GM21381 (cell line): Measurements from ENCODE around the gene HYCC1.
"Not testable (repeated sequence)": the region's sequence is repeated elsewhere in the genome, so short reads cannot be mapped to it uniquely, and the experiment has no call there.

Experiments used
- ATAC-seq: cut with Tn5 transposase; IDR thresholded peaks from one replicate; pipeline ENCODE4 v1.9.1; 2021; ENCODE audit warnings: mild to moderate bottlenecking, moderate library complexity; ENCODE audit not compliant: unreplicated experiment

Gene HYCC1

DNA sequence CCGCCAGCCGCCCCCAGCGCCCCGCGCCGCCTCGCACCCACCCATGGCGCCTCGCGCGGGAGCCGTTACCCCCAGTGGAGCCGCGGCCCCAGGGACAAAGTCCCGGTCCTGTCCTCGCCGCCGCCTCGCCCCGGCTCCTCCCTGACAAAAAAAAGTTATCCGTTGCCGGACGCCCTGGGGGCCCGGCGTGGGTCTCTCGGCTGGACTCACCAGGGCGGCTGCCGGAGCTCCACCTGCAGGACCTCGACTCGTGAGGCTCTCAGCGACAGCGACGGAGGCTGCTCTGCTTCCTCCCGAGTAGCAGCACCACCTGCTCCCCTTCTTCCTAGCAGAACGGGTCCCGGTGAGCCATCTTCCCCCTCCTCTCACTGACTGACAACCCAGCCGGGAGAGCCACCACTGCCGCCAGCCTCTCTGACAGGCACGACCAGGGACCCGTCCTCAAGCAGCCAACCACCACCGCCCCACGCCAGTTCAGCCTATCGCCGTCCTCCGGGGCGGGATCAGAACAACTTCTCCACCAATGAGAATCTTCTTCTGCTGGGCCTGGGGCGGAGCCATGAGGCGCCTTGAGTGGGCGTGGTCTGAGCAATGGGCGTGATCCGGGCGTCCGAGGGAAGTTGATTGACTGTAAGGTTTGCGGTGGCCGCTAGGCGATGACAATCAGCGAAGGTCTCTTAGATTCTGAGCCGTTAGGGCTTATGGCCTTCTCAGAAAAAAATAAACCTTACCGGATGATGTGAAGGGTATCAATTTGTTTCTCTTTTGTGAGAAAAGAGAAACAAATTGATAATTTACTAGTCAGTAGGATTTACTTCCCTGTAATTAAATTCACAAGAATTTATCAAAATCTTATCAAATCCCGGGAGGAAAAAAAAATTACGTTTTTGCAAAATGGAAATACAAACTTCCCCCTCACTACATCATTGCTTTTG lies at the start of gene HYCC1:
TSS of gene HYCC1 (minus strand) at position 416 of the 935 bp plus-strand sequence. CDS start 23,019 bp downstream, outside the sequence.
- peak; percentile 95 for ATAC-seq

DNA sequence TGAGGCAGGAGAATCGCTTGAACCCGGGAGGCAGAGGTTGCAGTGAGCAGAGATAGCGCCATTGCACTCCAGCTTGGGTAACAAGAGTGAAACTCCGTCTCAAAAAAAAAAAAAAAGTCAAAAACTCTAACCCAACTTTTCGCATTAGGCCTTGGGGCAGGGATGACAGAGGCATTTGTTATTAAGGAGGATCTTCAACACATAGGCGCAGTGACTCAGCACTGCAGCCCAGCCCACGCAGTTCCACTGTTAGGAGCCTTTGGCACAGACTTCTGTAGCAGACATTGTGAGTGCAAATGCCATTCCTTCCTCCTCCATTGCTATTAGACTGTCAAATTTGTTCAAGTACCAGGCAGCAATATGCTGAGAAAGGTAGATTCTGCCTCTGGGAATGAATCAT lies 48.5 kb upstream of the HYCC1 start:
- ATAC-seq = no peak

DNA sequence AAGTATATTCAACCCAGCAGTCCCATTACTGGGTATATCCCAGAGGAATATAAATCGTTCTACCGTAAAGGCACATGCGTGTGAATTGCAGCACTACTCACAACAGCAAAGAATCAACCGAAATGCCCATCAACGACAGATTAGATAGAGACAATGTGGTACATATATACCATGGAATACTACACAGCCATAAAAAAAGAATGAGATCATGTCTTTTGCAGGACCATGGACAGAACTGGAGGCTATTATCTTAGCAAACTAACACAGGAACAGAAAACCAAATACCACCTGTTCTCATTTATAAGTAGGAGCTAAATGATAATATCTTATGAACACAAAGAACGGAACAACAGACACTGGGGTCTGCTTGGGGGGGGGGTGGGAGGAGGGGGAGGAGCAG lies 47.4 kb upstream of the HYCC1 start:
- no peak for ATAC-seq

DNA sequence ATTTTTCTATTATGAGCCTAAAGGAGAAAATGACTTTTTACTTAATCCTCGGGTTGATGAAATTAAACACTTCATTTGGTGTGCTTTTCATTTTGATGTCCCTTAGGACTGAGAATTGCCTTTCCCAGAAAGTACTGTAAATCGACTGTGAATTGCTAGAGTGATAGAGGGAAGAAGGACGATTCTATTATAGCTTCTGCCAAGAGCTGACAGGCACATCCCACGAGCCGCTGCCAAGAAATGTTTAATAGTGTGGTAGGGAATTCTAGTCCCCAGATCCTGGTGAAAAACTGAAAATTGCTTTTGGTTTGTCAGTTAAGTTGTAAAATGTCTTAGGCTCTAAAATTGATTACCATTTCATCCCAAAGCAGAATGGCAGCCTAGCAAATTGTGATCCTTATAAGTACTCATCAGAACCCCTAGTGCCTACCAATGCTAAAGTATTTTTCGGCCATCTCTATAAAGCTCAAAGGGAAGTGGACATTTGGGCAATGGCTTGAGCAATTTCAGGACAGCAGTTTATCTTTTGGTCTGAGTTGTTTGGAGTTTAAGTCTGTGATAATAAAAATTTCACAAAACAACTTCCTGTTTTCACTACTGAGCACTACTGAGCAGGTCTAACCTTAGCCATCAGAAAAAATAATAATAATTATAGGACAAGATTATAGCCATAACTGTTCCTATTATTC lies 44.6 kb upstream of the HYCC1 start:
- ATAC-seq = no peak

DNA sequence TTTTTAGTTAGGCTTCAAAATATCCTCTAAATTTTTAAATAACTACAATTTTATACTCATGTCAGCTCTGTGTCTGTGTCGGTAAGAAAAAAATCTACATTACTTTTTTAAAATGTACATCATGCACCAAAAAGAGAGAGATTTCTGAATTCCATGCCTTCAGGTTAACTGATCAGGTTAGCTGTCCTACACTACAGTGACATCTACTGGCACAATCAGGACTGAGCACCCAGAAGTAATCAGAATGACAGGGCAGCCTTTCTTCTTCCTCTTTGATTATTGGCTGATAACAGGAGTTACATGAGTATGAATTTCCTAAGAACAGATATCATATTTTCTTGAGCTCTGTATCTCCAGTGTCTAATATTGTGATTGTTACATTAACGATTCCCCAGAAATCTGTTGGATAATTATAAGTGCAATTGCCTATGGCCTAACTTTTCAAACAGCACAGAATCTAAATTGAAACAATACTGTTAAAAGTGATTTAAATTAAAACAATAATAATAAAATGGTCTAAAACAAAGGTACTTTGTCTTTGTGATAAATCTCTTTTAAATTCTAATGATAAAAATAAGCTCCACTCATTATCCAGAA lies 41.8 kb upstream of the HYCC1 start:
- peak; percentile 71 for ATAC-seq

DNA sequence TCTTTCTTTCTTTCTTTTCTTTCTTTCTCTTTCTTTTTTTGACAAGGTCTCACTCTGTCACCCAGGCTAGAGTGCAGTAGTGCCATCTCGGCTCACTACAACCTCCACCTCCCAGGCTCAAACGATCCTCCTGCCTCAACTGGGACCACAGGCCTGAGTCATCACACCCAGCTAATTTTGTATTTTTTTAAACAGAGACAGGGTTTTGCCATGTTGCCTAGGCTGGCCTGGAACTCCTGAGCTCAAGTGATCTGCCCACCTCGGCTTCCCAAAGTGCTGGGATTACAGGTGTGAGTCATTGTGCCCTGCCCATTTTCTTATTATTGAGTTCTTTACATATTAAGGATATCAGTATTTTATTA lies 37.2 kb upstream of the HYCC1 start:
- not testable (repeated sequence) for ATAC-seq

DNA sequence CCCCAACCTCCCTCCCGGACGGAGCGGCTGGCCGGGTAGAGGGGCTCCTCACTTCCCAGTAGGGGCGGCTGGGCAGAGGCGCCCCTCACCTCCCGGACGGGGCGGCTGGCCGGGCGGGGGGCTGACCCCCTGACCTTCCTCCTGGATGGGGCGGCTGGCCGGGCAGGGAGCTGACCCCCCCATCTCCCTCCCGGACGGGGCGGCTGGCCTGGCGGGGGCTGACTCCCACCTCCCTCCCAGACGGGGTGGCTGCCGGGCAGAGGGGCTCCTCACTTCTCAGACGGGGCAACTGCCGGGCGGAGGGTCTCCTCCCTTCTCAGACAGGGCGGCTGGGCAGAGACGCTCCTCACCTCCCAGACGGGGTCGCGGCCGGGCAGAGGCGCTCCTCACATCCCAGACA lies 32.4 kb upstream of the HYCC1 start:
- not testable (repeated sequence) for ATAC-seq

DNA sequence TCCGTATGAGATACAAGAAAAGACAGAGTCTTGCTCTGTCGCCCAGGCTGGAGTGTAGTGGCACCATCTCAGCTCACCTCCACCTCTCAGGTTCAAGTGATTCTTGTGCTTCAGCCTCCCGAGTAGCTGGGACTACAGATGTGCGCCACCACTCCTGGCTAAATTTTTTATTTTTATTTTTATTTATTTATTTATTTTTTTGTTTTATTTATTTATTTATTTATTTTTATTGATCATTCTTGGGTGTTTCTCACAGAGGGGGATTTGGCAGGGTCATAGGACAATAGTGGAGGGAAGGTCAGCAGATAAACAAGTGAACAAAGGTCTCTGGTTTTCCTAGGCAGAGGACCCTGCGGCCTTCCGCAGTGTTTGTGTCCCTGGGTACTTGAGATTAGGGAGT lies 31.2 kb upstream of the HYCC1 start:
- not testable (repeated sequence) for ATAC-seq

DNA sequence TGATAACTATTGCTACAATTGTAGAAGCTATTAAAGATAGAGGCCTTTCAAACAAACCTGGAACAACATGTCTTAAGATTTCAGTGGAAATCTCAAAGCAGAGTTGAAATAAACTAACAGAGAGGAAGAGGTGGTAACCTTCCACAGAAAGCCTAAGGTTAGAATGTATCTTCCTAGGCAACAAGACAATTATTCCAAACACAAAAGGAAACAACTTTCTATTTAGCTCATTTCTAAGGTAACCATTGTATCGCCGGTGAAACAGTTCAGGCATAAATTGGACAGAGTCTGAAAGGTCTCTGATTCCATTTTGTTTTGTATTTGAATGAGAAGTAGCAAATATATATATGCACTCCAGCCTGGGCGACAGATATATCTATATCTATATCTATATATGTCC lies 30.7 kb upstream of the HYCC1 start:
- ATAC-seq = no peak

DNA sequence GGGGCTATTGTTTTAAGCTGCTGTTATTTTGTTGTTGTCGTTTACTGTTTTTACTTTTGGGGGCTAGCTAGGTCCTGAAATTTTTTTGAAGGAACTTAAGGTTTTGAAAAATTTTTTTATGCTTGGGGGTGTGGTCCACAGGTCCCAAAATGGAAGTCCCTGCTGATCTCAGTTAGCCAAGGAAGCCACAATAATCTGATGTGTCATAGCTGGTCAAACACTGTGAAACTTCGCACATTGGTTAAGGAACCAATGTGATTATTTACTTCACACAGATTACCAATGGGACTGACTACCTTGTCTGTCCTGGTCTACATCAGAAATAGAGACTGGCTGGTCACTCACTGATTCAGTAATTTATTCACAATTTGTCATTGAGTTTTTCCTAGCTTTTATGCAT lies 29.5 kb upstream of the HYCC1 start:
- ATAC-seq = no peak

DNA sequence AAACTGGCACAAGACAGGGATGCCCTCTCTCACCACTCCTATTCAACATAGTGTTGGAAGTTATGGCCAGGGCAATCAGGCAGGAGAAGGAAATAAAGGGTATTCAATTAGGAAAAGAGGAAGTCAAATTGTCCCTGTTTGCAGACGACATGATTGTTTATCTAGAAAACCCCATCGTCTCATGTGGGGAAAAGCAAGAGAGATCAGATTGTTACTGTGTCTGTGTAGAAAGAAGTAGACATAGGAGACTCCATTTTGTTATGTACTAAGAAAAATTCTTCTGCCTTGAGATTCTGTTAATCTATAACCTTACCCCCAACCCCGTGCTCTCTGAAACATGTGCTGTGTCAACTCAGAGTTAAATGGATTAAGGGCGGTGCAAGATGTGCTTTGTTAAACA lies 25.7 kb upstream of the HYCC1 start:
- not testable (repeated sequence) for ATAC-seq

DNA sequence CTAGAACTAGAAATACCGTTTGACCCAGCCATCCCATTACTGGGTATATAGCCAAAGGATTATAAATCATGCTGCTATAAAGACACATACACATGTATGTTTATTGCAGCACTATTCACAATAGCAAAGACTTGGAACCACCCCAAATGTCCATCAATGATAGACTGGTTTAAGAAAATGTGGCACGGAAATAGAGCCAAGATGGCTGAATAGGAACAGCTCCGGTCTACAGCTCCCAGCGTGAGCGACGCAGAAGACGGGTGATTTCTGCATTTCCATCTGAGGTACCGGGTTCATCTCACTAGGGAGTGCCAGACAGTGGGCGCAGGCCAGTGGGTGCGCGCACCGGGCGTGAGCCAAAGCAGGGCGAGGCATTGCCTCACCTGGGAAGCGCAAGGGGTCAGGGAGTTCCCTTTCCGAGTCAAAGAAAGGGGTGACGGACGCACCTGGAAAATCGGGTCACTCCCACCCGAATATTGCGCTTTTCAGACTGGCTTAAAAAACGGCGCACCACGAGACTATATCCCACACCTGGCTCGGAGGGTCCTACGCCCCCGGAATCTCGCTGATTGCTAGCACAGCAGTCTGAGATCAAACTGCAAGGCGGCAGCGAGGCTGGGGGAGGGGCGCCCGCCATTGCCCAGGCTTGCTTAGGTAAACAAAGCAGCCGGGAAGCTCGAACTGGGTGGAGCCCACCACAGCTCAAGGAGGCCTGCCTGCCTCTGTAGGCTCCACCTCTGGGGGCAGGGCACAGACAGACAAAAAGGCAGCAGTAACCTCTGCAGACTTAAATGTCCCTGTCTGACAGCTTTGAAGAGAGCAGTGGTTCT lies 21.8 kb upstream of the HYCC1 start:
- not testable (repeated sequence) for ATAC-seq

DNA sequence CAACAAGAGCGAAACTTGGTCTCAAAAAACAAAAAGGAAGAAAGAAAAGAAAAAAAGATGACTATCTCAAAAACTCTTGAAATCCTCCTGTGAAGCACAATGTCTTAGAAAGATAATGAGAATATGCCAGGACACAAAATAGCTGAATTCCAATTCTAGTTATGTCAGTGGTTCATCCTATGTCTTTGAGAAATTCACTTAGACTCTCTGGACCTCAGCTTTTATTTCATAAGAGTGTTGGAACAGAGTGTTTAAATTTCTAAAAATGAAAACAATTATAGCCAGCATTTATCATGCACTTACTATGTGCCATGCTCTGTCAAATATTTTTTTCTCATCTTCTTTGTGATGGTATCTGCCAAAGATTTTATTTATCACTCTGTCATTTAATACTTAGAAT lies 13.3 kb upstream of the HYCC1 start:
- ATAC-seq = no peak

DNA sequence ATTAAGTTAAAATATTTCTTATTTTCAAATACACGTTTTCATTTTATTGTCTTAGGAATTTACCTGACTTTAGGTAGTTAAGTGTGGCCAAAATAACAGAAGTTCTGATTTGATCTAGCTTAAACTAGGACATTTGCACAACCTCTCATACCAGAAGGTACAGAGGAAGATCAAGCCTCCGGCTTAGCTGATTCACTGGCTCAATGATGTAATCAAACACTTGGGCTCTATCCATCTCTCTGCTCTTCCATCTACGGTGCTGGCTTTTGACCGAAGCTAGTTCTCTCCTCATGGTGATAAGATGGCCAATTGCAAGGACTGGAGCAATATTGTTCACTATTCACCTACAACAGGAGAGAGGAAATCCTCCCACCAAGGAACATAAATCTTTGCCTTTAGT lies 12.2 kb upstream of the HYCC1 start:
- no peak for ATAC-seq

DNA sequence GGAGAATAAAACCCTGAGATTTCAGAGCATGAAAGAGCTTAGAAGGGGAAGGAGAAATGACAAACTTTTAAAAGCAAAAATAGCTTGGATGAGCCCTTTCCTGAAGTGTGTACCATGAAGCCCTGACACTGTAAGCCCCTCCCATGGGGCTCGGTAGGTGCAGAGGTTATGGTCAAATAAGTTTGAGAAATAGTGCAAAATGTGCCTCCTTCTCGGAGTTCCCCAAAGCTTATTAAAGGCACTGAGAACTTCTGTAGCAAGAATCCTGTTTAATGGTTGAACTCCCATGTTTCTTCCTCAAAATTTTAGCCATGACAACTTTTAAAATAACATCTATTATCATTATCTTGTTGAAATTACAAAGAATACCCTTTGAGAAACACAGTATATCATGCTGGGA lies 10.5 kb upstream of the HYCC1 start:
- ATAC-seq = no peak

DNA sequence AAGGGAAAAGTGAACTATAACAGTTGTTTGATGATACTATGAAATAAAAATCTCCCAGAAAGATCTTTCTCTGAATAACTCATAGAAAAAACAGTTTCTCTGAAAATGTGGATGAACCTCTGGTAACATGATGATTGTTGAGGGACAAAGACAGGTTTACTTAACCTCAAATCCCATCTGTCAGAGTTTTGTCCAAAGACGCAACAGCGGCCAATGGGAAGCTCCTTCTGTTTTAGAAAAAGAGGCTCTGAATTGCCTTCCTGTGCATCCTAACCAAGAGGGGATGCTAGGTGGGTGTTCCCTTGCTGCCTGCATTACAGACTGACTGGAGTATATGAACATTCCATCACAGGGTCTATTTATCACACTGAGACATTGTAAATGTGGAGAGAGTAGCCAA lies 8.9 kb upstream of the HYCC1 start:
- no peak for ATAC-seq

DNA sequence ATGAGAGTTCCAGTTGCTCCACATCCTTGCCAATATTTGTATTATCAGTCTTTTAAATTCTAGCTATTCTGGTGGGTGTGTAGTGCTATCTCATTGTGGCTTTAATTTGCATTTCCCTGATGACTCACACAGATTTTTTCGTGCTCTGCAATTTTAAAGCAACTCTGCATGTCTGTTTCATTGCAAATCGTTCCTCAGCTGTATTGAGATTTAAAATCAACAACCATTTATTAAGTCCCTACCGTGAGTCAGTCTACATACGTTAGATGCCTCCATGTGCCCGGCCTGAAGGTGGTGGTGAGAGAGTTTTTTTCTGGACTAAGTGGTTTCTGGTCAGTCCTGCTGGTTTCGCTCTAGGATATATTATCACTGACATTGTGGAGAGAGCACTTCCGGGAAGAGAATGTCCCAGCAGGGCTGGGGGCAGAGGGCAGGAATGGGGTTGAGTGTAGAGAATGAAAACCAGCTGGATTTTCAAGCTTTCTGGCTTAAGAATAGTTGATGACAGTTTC lies 8.4 kb upstream of the HYCC1 start:
- no peak for ATAC-seq

DNA sequence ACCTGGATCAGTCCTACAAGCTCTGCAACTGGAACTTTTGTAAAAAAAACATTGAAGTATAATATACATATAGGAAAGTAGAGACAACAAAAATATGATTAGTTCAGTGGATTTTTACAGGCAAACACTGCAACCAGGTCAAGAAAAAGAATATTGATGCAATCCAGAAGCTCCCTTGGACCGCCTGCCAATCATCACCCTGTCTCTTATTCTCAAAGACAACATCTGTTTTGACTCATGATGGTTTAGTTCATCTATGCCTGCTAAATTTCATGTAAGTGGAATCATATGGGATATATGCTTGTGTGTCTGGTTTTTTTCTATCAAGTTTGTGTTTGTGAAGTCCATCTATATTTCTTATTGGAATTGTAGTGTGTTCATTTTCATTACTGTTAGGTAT lies 7.7 kb upstream of the HYCC1 start:
- no peak for ATAC-seq

DNA sequence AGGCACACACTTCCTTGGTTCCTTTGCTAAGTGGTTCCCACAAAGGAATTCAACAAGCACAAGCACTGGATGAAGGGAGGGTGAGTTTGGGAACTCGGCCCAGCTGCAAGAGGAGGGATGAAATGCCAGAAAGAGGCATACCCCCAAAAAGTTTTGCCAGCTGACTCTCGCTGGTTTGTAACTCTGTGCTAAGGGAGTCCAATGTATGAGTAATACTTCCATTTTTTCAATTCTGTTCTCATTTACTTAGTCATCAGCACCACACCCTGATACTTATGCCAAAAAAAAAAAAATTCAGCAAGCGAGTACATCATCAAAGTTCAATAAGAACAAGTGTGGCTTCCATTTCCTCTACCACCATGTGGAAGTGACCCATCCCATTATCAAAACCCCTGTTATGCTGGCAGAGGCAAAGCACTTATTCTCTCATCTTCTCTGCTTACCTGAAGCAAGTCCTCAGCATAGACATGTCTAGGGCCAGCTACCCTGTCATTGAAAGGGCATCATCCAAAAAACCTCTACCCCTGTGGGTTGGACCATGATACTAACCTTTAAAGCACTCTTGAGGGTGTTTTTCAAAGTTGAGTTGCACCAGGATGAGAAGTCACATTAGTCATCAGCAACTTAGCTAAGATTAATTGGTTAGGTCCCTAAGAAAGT lies 6.9 kb upstream of the HYCC1 start:
- no peak for ATAC-seq

DNA sequence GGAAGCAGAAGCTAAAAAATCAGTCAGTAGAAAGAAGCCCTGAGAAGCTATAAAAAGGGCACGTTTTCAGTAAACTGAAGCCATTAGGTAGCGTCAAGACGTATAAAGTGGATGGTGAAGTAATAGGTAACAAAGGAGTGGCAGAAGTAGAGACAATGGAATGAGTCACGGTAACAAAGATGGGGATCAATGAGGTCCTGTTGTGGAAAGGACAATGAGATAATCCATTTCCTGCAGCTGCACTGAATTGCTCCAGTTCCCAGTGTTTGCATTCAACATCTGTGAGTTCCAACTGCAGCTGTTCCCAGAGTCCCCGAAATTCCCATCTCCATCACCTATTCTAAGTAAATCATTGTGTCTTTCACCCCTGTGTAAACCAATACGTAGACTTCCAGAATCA lies 4.8 kb upstream of the HYCC1 start:
- no peak for ATAC-seq
